Non-pigmented ciliary epithelial cell (primary cell): Measurements from ENCODE around the gene ARHGAP28.
A peak's percentile ranks its signal among the peaks of the same experiment; 100 is the strongest.

Experiments
- DNase-seq: peaks from one replicate; pipeline ENCODE4 v3.0.0-alpha.2; 2010; ENCODE audit warnings: low read depth

Gene ARHGAP28

DNA sequence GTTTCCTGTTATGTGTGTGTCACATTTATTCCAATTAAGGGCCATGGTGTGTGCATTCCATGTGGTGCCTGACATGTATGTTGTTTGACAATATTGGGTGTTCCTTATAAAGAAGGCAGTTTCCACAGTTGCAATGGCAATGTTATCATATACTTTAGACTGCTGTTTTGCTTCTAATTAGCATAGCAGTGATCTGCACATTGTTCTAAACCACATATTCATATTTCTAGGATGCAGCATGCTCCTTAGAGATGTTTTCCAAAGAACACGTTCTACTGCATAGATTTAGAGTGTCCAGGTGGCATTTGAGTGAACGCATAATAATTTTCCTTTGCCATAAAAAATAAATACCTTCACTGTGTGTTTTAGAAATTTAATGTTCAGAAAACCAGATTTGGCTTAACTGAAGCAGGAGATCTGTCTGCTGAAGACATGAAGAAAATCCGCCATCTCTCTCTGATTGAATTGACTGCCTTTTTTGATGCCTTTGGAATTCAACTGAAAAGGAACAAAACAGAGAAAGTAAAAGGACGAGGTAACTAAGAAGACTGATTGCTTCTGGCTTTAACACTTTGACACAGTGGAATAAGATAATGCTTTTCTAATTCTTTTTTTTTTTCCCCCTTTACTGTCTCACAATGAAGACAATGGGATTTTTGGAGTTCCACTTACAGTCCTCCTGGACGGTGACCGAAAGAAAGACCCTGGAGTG, 143.7 kb downstream of the ARHGAP28 start:
- DNase-seq = no peak

DNA sequence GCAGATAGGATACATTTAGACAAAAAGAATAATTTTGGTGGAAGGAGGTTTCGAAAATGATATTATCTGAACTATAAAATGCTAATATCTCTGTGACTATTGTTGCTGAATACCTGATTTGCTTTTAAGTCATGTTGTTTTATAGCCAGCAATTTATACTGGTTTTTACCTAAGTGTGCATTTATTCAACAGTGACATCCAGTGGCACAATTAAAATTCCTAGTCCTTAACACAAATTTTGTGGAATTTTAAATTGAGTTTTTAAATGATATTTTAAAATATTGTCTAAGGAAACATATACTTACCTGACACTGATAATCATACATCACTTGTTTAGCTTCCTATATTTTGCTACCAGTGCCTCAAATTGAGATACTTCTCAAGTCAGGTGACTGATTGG, 144.8 kb downstream of the ARHGAP28 start:
- DNase-seq = no peak

DNA sequence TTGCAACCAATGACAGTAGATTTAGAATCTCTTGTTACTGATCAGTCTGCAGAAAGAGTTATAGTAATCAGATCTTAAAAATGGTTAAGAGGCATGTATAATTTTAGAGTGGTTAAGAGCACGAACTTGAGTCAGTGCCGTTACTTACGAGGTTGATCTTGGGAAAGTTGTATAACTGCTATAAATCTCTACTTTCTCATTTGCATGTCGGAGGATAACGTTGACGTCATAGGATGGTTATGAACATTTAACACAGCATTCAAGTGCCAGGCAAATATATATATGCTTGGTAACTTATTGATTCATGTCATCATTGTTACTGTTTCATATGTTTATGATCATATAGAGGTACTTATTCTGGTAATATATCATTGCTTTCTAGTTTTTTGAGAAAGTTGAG, 146.2 kb downstream of the ARHGAP28 start:
- no peak for DNase-seq

DNA sequence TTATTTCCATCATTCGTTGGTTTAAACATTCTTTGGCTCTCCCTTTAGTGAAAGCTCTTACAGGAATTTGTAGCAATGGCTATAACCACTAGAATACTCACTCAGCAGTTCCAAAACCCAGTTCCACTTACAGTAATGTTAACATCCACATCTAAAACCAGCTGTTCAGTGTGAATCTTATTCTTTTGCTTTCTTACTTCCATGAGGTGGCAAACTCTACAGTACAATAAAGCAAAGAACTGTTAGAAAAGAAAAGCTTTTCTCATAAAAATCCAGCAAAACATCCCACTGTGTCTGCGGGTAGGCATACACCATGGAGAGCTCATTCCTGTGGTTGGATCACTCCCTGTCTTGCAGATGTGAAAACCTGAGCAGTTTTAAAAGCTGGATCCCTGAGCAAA, 147.1 kb downstream of the ARHGAP28 start:
- DNase-seq = no peak

DNA sequence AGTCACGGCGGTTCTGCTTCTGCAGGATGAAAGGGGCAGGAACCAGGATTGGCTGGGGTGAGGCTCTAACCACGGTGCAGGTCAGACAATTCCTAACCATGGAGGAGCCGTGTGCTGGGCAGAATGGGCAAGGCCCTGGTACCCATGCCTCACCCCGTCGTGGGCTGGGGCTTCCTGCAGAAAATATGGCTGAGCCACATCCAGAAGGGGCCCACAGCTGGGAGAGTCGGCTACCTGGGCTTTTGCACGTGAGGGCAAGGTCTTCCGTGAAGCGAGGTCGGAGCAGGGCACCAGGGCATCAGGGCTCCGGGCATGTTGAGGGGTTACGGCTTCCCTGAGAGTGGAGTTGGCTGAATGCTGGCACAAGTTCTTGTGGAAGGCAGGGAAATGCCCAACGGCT, 147.8 kb downstream of the ARHGAP28 start:
- DNase-seq = no peak

DNA sequence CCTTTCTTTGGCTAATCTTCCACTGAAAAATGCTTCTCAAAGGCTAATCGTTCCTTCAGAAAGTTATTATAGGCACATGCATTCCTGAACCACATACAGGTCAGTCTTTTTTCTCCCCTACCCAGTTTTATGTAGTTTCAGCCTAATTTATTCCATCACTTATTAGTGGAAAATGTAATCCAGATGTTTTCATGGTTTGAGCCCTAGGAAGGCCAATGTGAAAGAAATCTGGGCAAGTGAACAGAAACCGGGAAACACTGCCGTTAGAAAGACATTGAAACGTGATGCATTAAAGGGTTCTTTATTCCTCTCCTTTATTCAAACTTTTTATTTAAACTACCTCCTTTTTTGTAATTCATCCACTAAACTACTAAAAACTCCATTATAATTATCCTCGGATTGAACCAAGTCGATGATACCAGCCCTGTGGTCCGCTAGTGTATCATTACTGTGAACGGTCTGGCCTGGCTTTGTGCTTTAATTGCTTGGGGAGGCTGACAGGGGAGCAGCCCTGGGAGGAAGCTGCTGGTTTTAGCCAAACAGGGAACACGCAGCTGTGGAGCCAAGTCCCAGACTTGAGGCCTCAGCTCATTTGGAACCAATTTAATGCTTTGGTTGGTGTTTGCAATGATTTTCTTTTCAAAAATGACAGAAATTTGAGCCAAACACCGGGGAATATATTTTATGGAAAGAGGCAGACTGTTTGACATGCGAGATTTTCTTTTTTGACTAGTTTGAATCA, 149.2 kb downstream of the ARHGAP28 start:
- no peak for DNase-seq

DNA sequence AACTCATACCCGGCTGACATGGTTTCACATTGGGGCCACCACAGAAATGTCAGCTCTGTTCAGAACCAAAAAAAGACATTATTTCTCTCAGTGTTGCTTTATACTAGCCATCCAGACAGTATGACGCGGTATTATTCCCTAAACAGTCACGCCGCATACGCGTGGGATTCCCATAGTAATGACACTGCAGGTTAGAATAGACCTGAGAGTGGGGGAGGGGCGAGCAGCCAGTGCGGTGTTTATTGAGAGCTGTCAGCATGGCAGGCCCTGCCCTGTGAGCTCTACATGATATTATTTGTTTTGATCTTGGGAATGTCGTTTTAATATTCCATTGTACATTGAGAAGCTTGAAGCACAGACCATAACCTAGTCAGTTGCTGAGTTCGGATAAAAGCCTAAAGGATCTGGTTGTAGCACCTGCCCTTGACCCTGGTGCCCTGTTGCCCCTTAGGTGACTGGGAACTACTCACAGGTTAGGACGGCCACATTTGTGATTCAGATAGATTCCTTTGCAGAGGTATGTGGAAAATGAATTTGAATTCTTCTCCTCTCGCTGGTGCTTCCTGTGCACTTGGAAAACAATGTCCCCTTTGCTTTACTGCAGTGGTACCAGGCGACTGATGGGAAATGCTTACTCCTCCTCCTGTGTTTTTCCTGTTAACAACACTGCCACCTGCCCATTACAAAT, 150.1 kb downstream of the ARHGAP28 start:
- DNase-seq = no peak

DNA sequence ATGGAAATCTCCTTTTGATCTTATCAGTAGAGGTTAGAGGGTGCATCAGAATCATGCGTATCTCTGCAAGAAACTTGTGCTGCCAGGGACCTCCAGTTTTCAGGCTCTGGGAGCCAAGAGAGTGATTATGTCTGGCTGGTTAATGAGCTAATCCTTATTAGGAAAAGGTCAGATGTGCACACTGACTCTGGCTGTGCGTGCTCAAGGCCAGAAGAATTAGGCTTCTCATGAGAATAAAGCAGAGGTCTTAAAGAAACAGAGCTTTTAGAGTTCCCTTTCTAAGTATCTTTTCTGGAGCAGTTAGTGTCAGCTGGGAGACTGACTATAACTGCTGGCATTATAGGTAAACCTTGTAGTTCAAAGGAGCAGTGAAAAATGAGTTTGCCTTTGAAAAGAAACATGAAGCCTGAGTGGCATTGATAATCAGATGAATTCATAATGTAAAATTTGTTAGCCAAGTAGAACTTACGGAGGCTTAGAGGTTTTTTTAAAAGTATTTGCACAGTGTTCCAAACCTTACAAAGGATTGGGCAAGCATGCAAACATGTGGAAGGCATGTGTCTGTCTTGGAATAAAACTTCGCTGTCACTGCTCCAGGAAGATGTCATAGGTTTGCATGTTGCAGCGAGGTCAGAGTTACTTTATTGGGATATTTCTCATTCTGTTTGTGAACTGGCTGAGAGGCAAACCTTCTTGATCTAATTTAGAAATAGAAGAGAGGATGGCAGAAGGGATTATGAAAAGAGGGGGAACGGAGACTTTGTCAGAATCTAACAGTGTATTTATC, 151.7 kb downstream of the ARHGAP28 start:
- DNase-seq = no peak

DNA sequence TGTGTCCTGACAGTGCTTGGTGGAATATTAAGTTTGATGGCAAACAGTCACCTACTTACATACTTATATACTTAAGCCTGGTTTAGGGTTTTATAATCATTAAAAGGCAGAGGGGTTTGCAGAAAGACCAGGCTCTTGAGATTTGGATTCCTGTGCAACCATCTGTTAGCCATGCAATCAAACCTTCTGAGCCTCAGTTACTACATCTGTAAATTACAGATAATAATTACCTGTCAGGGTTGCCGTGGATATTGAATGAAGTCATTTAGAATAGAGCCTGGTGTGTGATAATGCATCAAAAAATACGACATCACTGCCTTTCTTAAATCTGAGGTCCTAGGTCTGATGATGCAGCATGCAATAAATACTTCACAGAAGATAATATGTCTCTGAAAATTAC, 152.9 kb downstream of the ARHGAP28 start:
- no peak for DNase-seq

DNA sequence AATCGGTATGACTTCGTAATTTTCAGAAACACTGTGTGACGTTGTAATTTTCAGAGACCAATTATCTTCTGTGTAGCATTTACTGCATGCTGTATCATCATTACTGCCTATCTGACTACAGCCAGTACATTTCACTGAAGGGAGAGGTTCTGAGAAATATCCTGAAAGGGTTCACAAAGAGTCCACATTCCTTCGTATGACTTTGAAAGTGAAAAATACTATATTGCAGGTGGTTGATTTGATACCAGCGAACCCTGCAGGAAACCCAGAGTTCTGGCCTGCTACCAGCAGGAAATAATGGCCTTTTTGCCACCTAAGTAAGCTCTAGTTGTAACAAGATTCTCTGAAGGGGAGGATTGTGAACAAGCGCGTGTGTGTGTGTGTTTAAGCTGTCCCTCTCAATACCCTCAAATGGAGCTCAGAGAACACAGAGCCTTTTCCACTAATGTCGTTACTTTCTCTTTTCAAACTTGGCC, 155.5 kb downstream of the ARHGAP28 start:
- DNase-seq = no peak

DNA sequence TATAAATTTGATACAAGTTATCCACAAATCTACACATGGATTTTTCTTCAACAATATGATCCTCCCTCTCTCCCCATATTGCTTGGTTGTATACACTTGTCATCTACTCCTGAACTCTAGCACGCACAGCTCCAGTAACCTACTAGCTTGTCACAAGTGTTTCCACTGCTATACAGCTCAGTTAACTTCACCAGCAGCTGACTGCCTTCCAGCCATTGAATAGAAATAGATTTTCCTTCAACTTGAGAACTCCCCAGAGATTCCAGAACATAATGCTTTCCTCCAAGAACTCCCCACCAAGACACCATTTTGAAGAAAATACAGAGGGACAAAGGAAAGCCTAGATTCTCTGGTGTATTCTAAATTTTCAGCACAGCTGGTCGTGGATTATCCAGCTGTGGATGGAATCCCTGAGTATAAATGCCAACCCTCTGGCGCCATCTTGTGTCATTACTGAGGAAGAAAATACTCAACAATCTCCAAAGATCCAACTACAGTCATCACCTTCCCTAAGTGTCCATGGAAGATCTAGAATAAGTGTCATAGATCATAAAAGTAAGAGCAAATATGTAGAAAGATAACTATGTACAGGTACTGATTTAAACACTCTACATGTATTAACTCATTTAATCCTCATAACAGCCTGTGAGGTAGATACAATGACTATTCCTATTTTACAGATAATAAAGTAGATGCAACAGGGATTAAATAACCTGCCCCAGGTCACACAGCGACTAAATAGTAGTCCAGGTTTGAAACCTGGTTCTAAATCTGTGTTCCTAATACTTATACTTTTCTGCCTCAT, 156.7 kb downstream of the ARHGAP28 start:
- peak; percentile 13 for DNase-seq

DNA sequence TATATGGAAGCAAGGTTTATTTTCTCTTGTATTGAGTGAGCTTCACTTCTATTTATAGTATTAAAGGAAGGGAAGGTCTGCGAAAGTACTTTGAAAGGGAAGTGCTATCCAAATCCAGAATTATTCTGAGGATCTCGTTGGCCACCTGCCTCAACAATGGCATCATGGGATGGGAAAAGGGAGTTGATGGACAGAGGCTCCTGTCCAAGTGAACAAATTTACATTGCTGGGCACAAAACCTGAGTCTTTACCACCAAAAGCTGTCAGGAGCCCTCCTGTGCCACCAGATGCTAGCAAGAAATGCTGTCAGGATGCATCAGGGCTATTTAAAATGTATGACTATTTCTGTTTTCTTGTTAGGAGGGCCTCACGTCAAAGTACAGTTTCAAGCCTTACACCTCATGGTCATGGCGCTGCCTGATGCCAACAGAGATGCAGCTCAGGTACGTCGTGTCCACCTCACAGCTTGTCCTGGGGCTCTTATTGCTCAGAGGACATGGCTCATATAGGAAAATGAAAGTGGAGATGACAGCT, 157.3 kb downstream of the ARHGAP28 start:
- DNase-seq = no peak

DNA sequence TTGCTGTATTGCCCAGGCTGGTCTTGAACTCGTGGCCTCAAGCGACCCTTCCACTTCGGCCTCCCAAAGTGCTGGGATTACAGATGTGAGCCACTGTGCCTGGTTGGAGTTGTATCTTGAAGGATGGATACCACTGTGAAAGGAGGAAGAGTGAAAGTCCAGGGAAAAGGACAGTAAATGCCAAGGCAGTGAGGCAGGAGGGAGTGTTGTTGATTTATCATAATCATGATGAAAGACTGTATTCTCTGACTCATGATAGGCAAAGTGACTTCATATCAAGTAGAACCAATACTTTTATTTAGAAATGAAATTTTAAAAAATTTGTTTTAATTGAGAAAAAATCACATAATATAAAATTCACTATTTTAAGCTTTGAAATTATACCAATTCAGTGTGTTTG, 162.3 kb downstream of the ARHGAP28 start:
- no peak for DNase-seq

DNA sequence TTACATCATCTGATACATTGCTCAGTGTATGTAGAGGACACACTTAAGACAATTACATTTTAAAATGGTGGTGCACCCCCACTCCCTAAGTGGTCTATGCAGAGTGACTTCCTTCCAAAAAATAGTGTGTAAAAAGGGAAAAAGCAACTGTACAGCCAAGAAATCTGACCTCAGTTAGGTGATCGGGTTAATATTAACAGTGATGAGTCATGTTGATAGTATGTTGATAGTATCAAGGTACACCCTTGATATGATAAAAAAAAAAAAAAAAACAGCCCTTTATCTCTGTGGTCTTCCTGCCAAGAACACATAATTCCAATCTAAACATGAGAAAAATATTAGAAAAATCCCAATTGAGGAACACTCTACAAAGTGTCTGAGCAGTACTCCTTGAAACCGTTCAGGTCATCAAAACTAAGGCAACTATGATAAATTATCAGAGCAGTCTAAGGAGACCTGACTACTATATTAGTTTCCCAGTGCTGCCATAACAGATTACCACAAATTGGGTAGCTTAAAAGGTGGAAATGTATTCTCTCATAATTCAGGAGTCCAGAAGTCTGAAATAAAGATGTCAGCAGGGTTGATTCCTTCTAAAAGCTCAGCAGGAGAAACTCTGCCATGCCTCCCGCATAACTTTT, 171.9 kb downstream of the ARHGAP28 start:
- no peak for DNase-seq

DNA sequence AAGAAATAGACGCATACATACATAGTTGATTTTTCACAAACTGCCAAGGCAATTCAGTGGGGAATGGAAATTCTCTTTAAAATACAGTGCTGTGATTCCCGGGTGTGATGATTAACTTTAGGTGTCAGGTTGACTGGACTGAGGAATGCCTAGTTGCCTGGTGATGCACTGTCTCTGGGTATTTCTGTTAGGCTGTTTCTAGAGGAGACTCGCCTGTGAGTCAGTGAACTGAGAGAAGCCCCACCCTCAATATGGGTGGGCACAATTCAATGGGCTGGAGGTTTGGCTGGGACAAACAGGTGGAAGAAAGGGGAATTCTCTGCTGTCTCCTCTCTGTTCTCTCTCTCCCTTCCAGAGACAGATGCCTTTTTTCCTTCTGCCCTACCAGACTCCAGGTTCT, 187.6 kb downstream of the ARHGAP28 start:
- no peak for DNase-seq

DNA sequence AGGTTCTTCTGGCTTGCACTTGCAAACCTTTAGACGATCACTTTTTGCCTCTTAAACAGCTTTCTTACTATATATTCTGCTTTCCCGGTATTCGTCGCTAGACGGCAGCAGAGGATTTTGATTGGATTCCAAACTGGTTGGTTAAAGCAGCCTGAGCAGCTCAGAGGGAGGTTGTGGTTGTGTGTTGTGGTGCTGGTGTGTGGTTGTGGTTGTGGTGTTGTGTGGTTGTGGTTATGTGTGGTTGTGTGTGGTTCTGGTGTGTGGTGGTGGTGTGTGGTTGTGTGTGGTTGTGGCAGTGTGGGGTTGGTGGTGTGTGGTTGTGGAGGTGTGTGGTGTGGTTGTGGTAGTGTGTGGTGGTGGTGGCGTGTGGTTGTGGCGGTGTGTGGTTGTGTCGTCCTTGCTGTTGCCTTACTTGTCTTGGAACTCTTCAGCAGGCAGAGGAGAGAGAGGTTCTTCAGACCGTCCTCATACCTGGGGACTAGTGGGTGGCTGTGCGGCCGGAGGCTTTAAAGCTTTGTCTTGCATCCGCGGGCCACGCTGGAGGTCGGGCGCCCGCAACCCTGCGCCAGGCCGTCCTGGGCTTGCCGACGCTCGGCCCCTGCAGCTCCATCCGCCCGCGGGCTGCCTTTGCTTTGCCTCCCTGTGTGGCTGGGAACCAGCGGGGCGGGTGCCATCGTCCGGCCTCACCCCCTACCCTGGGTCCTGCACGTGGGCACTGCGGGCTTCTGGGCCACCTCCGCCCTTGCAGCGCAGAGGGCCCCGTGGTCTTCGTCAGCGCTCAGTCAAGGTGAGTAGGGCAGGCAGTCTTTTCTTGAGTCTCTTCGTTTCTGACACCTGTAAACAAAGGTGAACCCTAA, 190.8 kb downstream of the ARHGAP28 start:
- peak; percentile 22 for DNase-seq

DNA sequence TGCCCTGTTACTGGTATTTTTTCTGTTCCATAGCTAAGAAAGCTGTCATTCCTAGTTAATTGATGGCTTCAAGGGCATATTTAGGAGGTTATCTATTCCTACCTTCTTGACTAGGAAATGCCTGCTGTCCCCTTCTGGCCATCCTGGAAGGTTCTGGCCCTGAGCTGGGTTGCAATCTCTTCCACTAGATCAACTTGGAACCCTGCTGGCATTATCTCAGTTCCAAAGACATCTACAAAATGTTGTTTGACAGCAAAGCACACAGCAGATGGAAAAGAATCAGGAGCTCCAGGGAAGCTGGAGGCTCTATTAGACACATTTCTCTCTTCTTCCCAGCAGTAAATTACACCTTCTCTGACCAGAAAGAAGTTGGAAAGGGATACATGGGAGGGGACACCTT, 192.1 kb downstream of the ARHGAP28 start:
- no peak for DNase-seq

DNA sequence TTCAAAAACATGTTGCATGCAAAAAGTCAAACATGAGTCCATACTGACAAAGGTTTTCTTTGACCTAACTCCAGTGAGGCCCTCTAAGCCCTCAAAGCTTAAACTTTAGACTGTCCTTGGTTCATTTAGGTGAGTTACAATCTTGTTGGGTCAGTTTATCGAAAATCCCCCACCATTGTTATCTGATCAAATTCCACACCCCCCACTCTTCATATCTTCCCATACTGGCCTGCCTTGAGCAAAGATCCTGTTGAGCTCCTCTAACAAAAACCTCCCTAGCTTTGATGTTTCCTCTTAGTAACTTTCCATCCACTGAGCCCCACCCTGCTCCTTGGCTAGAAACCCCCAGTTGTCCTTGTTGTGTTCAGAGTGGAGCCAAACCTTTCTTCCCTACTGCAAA, 193.7 kb downstream of the ARHGAP28 start:
- DNase-seq = no peak

DNA sequence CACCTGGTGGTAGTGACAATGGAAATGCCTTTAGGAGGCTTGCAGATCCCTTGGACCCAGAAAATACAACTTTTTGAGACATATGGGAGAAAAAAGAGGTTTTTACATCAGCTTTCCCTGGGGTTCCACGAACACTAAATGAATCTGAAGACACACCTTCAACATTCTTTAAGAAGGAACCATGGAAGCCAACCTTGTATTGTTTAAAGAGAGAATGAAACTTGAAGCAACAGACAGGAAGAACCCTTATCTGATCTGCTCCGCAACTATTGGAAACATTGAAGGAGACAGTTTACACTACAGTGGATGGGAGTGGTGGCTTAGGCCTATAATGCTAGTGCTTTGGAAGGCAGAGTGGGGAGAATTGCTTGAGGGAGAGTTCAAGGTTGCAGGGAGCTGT, 197.6 kb downstream of the ARHGAP28 start:
- DNase-seq = no peak

DNA sequence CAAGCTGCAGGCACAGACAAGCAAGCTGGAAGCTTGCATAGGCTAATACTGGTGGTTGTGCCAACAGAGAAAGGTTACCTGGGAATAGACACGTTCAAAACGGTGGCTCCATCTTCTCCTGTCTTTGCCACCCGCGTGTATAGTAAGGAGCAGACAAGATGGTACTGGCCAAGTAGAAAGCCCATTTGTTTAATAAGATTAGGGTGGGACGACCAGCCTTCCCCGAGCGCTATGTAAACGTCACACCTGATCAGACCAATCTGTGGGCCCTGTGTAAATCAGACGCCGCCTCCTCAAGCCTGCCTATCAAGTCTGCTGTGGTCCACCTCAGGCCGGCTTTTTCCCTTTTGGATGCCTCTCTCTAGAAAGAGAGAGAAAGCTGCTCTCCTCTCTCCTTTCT, 198.8 kb downstream of the ARHGAP28 start:
- DNase-seq = no peak
